Aorta (tissue), 5 donors: ENCODE results near the gene KRTAP10-9. TPM values are rescaled to one million over a fixed set of nuclear protein-coding genes. Genes with fewer than 3 reads are reported as not detected.
A peak's percentile ranks its signal among the peaks of the same experiment; 100 is the strongest.

Experiments used
- ATAC-seq: fragments of 200-7000 bp; cut with Tn5 transposase; one replicate; pipeline ENCODE4 v1.9.1; 2022; ENCODE audit warnings: moderate library complexity; ENCODE audit not compliant: low FRiP score
- DNase-seq, 2 donors: peaks; one replicate each; pipeline ENCODE4 v3.0.0-alpha.2; 2020
- H3K27ac ChIP-seq, 2 donors: one replicate each; pipeline ENCODE4 v1.5.1; 2013; ENCODE audit warnings: low read length in 2 of 2, mild to moderate bottlenecking in 2 of 2, moderate library complexity in 2 of 2, control low read depth in 1 of 2, inconsistent platforms in 1 of 2, low read depth in 1 of 2
- H3K27me3 ChIP-seq, 2 donors: one replicate each; pipeline ENCODE4 v1.6.1; 2013; ENCODE audit warnings: control low read depth in 1 of 2, low read length in 1 of 2, mild to moderate bottlenecking in 1 of 2, moderate library complexity in 1 of 2; ENCODE audit not compliant: insufficient read depth in 2 of 2, control insufficient read depth in 1 of 2
- H3K36me3 ChIP-seq, 2 donors: one replicate each; pipeline ENCODE4 v1.6.1; 2013; ENCODE audit warnings: control low read depth in 1 of 2, low read length in 1 of 2, mild to moderate bottlenecking in 1 of 2; ENCODE audit not compliant: insufficient read depth in 2 of 2, control insufficient read depth in 1 of 2
- H3K4me1 ChIP-seq, 2 donors: one replicate each; pipeline ENCODE4 v1.6.1; 2013; ENCODE audit warnings: low read length in 2 of 2, control low read depth in 1 of 2, mild to moderate bottlenecking in 1 of 2, moderate library complexity in 1 of 2; ENCODE audit not compliant: insufficient read depth in 2 of 2, control insufficient read depth in 1 of 2
- H3K4me3 ChIP-seq, 2 donors: one replicate each; pipeline ENCODE4 v1.5.1; 2013; ENCODE audit warnings: low read length in 2 of 2, control low read depth in 1 of 2, mild to moderate bottlenecking in 1 of 2
- H3K9me3 ChIP-seq: one replicate; pipeline ENCODE4 v1.6.1; 2013; ENCODE audit warnings: mild to moderate bottlenecking, low read length; ENCODE audit not compliant: control insufficient read depth
- WGBS, 2 donors: extraction: QIAGEN DNeasy Blood & Tissue Kit; methylation state at CpG; one replicate each; pipeline ENCODE4 v1.1.7; 2013; 5-methylcytosine and 5-hydroxymethylcytosine counted together
- intact Hi-C, 2 donors: fragments of 100-400 bp; cut with DNase I; formaldehyde crosslinking; loops; one replicate each; pipeline versions ENCODE4 v1.14.2 to v1.15.0; 2022
- polyA plus RNA-seq, 2 donors: library from polyadenylated mRNA; stranded (reverse); fragments of 200-250 nt; gene quantifications; one replicate each; pipeline ENCODE4 v1.2.3, GENCODE V29; 2013
- total RNA-seq, 2 donors: library from RNA; stranded (reverse); fragmentation: NEBNext Ultra II Directional; extraction: Animal tissue kit (Norgen Biotek cat#: 25700); gene quantifications; one replicate each; pipeline ENCODE4 v1.2.1, GENCODE V29; 2021
- donor health status: healthy with polysubstance abuse.
- donor health status: Bipolar disorder and iron deficiency.
- donor health status: DM: no; HTN: no; CAD: no.
- donor health status: DM: no; HTN: no; CAD: no.
- donor health status: DM: yes; HTN: yes; CAD: no.

The KRTAP10-9 gene
- total and polyA plus RNA-seq, 4 donors = not detected

DNA sequence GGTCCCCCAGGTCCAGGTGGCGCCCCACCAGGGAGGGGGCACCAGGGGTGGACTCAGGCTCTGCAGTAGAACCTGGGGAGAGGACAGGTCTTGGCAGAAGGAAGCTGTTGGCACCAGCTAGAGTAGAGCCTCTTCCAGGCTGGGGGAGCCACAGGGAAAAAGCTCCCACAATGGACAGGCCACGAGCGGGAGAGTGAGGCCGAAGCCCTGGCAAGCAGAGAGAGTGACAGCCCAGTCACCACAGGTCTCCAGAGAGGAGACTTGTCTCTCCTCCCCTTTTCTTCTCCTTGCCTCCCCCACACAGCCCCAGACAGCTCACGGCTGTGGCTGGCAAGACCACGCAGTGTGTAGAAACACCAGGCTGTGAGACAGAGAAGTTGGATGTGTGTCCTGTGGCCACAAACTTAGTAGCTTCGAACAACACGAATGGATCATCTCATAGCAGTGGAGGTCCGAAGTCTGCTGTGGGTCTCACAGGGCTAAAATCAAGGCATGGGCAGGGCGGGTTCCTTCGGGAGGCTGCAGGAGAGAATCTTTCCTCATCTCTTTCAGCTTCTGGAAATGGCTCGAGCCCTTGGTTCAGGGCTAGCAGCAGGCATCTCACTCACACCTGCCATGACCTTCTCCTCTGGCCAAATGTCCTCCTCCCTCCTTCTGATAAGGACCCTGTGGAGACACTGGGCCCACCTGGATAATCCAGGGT is 24.2 kb downstream of the KRTAP10-9 start:
- intact Hi-C loops = no loop called here
- ATAC-seq = no peak
- no peaks in the 10 kb centered on the region for H3K9me3 ChIP-seq
- H3K27me3 ChIP-seq = no peaks in the 10 kb centered on the region
- H3K4me1 ChIP-seq = no peaks in the 10 kb centered on the region
- 91 to 92% methylated on average over 12 of the region's 12 CpGs for WGBS, 2 donors
- peak in 1 of 2 donors; percentile 37 for DNase-seq
- no peak overlapping the region for H3K27ac ChIP-seq
- H3K4me3 ChIP-seq = no peak overlapping the region
- H3K36me3 ChIP-seq = no peaks in the 10 kb centered on the region

GRCh38 chr21:44653123-44653522 is 26.2 kb downstream of the KRTAP10-9 start:
- 73 to 84% methylated on average over 14 of the region's 14 CpGs for WGBS, 2 donors

GRCh38 chr21:44653656-44654575 is 27.0 kb downstream of the KRTAP10-9 start:
- intact Hi-C loops = no loop called here
- no peaks in the 10 kb centered on the region for H3K4me1 ChIP-seq
- no peaks in the 10 kb centered on the region for H3K36me3 ChIP-seq
- DNase-seq (no peak), ATAC-seq (no peak)
- WGBS, 2 donors = 86 to 90% methylated on average over 17 of the region's 17 CpGs
- H3K27ac ChIP-seq = no peak overlapping the region
- no peak overlapping the region for H3K4me3 ChIP-seq
- peaks cover under 1% of the 10 kb centered on the region for H3K9me3 ChIP-seq
- no peaks in the 10 kb centered on the region for H3K27me3 ChIP-seq

More at GRCh38 chr21:44653123-44653522, 26.2 kb downstream of the KRTAP10-9 start:
- no peaks in the 10 kb centered on the region for H3K4me1 ChIP-seq
- intact Hi-C loops = no loop called here
- no peak for ATAC-seq
- H3K9me3 ChIP-seq = no peaks in the 10 kb centered on the region
- peak in 1 of 2 donors; percentile 9 for DNase-seq
- no peak overlapping the region for H3K4me3 ChIP-seq
- H3K27ac ChIP-seq = no peak overlapping the region
- no peaks in the 10 kb centered on the region for H3K36me3 ChIP-seq
- H3K27me3 ChIP-seq = no peaks in the 10 kb centered on the region

DNA sequence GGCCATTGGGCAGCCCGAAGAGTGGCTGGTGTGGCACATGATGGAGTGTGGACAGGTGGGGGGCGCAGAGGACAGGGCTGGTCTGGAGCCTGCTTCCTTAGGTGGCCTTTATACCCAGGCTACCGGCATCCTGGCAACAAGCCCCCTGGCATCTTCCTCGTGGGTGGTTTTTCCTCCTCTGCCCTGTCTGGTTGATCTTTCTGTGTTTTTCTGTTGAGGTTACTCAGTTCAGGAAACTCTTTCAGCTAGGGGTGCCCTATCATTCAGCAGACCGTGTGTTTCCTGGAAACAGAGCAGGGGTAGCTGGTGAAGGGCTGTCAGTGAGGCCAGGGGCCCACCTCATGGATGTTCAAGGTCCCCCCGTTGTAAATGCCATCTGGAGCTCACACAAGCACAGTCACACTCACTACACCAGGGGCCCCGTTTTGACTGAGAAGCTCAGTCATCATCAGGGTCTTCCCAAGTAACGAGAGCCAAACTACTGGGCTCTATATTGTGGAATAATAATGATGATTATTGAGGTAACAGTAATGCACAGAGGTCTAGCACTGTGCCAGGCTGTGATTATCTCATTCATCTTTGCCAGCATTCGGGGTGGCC is 27.8 kb downstream of the KRTAP10-9 start, which contains the start of gene KRTAP12-4:
Gene KRTAP12-4, minus strand, starts transcription at position 84 of the 600 bp plus-strand sequence. Its CDS starts 45 bp downstream, at position 39.
- H3K4me3 ChIP-seq = no peak within 1 kb of the TSS
- no peaks in the 10 kb centered on the region for H3K4me1 ChIP-seq
- WGBS, 2 donors = 64 to 77% methylated on average over 9 of the region's 9 CpGs
- intact Hi-C loops = no loop called here
- DNase-seq (no peak), ATAC-seq (no peak)
- no peaks in the 10 kb centered on the region for H3K27me3 ChIP-seq
- H3K27ac ChIP-seq = no peak within 1 kb of the TSS
- peaks cover 2% of the 10 kb centered on the region for H3K9me3 ChIP-seq
- H3K36me3 ChIP-seq = no peaks in the 10 kb centered on the region

DNA sequence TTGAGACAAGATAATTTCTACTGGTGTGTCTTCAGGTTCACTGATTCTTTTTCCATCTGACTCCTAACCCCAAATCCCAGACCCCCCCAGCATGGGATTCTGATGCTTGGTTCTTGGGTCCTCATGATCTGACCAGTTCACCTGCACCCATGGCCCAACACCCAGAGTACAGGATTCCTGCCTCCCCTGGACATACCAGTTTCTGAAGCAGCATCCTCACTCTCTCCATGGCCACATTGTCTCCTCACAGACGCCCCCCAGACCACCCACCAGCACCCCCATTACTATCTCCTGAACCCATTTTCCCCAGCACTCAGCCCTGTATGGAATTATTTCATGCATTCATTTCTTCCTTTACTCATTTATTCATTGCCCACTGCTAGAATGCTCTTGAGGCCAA is 30.0 kb downstream of the KRTAP10-9 start:
- DNase-seq (no peak), ATAC-seq (no peak)
- no peaks in the 10 kb centered on the region for H3K4me1 ChIP-seq
- no peaks in the 10 kb centered on the region for H3K36me3 ChIP-seq
- H3K27ac ChIP-seq = no peak overlapping the region
- WGBS, 2 donors = 66 to 83% methylated on average over 1 of the region's 1 CpG
- intact Hi-C loops = no loop called here
- H3K9me3 ChIP-seq = peaks cover 2% of the 10 kb centered on the region
- H3K27me3 ChIP-seq = no peaks in the 10 kb centered on the region
- H3K4me3 ChIP-seq = no peak overlapping the region

DNA sequence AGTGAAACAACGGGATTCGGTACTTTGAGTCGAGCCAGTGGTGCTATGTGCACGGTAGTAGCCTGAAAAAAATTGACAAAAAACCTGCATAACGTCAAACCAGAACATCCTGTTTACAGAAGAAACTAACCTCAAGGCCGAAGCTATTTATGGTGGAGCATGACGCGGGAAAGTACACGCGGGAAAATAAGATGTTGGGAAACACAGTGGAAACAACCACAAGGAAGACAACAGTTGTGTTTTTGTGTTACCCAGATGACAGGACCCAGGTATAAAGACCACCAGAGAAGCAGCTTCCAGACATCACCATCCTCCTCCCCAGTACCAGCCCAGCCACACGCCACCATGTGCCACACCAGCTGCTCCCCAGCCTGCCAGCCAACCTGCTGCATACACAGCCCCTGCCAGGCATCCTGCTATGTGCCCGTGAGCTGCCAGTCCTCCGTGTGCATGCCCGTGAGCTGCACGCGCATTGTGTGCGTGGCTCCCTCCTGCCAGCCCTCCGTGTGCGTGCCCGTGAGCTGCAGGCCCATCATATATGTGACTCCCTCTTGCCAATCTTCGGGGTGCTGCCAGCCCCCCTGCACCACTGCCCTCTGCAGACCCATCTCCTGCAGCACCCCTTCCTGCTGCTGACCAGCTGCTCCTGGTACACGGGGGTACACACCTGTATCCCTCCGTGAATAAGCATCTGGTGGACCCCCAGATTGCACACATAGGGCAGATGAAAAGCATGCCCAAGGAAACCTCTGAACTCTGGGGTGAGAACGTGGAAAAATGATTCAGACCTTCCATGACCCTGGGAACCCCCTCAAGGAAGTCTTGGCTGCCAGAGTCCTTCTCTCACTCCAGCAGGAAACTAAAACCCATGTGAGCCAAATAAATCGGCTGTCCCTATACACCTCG is 31.0 kb downstream of the KRTAP10-9 start, which contains the start of gene KRTAP12-3:
Gene KRTAP12-3, plus strand, starts transcription at position 298 of the 906 bp plus-strand sequence. Its CDS starts 48 bp downstream, at position 346.
- Histone ChIP-seq H3K27me3 (no peaks in the 10 kb centered on the region), H3K36me3 (no peaks in the 10 kb centered on the region), H3K4me1 (no peaks in the 10 kb centered on the region), H3K27ac (no peak within 1 kb of the TSS), H3K4me3 (no peak within 1 kb of the TSS), H3K9me3 (peaks cover 2% of the 10 kb centered on the region)
- 74 to 81% methylated on average over 26 of the region's 26 CpGs for WGBS, 2 donors
- intact Hi-C loops = no loop called here
- ATAC-seq (no peak), DNase-seq (peak in 1 of 2 donors; percentile 4)

GRCh38 chr21:44658541-44658910 is 31.6 kb downstream of the KRTAP10-9 start:
- H3K36me3 ChIP-seq = no peaks in the 10 kb centered on the region
- intact Hi-C loops = no loop called here
- ATAC-seq (no peak), DNase-seq (peak in 1 of 2 donors; percentile 3)
- H3K4me3 ChIP-seq = no peak overlapping the region
- H3K27ac ChIP-seq = no peak overlapping the region
- H3K4me1 ChIP-seq = no peaks in the 10 kb centered on the region
- H3K9me3 ChIP-seq = peaks cover 2% of the 10 kb centered on the region
- H3K27me3 ChIP-seq = no peaks in the 10 kb centered on the region
- 77 to 81% methylated on average over 5 of the region's 5 CpGs for WGBS, 2 donors
